SK-N-SH treated with all-trans-retinoic acid at 6 μM for 48 hours (cell line): ENCODE results near the gene PARP6.
A peak's percentile ranks its signal among the peaks of the same experiment; 100 is the strongest.

Experiments
- ATAC-seq: fragments of 200-7000 bp; cut with Tn5 transposase; 3 replicates; pipeline ENCODE4 v1.9.1; 2020; ENCODE audit warnings: mild to moderate bottlenecking, moderate library complexity
- CREB5 ChIP-seq: fragments of 250-450 bp; sonication (Bioruptor Pico); IDR thresholded peaks from 2 replicates; pipeline ENCODE4 v1.5.1; 2020; ENCODE audit warnings: low read depth, mild to moderate bottlenecking, moderate library complexity
- CSDC2 ChIP-seq: fragments of 250-450 bp; sonication (Bioruptor Pico); IDR thresholded peaks from 2 replicates; pipeline ENCODE4 v1.5.0; 2020; ENCODE audit warnings: mild to moderate bottlenecking, moderate library complexity
- CSRNP3 ChIP-seq: fragments of 250-450 bp; sonication (Bioruptor Pico); IDR thresholded peaks from 2 replicates; pipeline ENCODE4 v1.5.1; 2021; ENCODE audit warnings: mild to moderate bottlenecking, moderate library complexity
- ESRRG ChIP-seq: fragments of 250-450 bp; sonication (Bioruptor Pico); IDR thresholded peaks from 2 replicates; pipeline ENCODE4 v1.6.1; 2021; ENCODE audit warnings: mild to moderate bottlenecking
- GLIS3 ChIP-seq: fragments of 250-450 bp; sonication (Bioruptor Pico); IDR thresholded peaks from 2 replicates; pipeline ENCODE4 v1.5.0; 2020; ENCODE audit warnings: mild to moderate bottlenecking, moderate library complexity
- ISL1 ChIP-seq: fragments of 250-450 bp; sonication (Bioruptor Pico); IDR thresholded peaks from 2 replicates; pipeline ENCODE4 v2.1.2; 2022; ENCODE audit warnings: mild to moderate bottlenecking, moderate library complexity
- OSR1 ChIP-seq: fragments of 250-450 bp; sonication (Bioruptor Pico); IDR thresholded peaks from 2 replicates; pipeline ENCODE4 v1.8.0; 2022; ENCODE audit warnings: moderate library complexity, mild to moderate bottlenecking, inconsistent platforms
- PATZ1 ChIP-seq: fragments of 250-450 bp; sonication (Bioruptor Pico); IDR thresholded peaks from 2 replicates; pipeline ENCODE4 v1.8.0; 2020; ENCODE audit warnings: mild to moderate bottlenecking, moderate library complexity, borderline replicate concordance
- POU6F1 ChIP-seq: fragments of 250-450 bp; sonication (Bioruptor Pico); IDR thresholded peaks from 2 replicates; pipeline ENCODE4 v1.8.0; 2021; ENCODE audit warnings: low read depth, mild to moderate bottlenecking, moderate library complexity, borderline replicate concordance
- PPARA ChIP-seq: fragments of 250-450 bp; sonication (Bioruptor Pico); IDR thresholded peaks from 2 replicates; pipeline ENCODE4 v1.5.0; 2020; ENCODE audit warnings: mild to moderate bottlenecking, borderline replicate concordance
- RARB ChIP-seq: fragments of 250-450 bp; sonication (Bioruptor Pico); IDR thresholded peaks from 2 replicates; pipeline ENCODE4 v1.8.0; 2021; ENCODE audit warnings: mild to moderate bottlenecking, moderate library complexity
- SNAI2 ChIP-seq: fragments of 250-450 bp; sonication (Bioruptor Pico); IDR thresholded peaks from 2 replicates; pipeline ENCODE4 v1.5.0; 2020; ENCODE audit warnings: mild to moderate bottlenecking, moderate library complexity
- TCF4 ChIP-seq: fragments of 250-450 bp; sonication (Bioruptor Pico); IDR thresholded peaks from 2 replicates; pipeline ENCODE4 v1.8.0; 2021; ENCODE audit warnings: mild to moderate bottlenecking, moderate library complexity, borderline replicate concordance
- ZC3H10 ChIP-seq: fragments of 250-450 bp; sonication (Bioruptor Pico); IDR thresholded peaks from 2 replicates; pipeline ENCODE4 v1.5.1; 2021; ENCODE audit warnings: mild to moderate bottlenecking, moderate library complexity
- ZFP30 ChIP-seq: fragments of 450-650 bp; formaldehyde crosslinking; IDR thresholded peaks from 2 replicates; pipeline ENCODE4 v1.5.0; 2022; ENCODE audit warnings: mild to moderate bottlenecking, moderate library complexity
- ZNF565 ChIP-seq: fragments of 450-650 bp; formaldehyde crosslinking; conservative IDR thresholded peaks from 2 replicates; pipeline ENCODE4 v1.5.0; 2020; ENCODE audit warnings: low read depth, mild to moderate bottlenecking, moderate library complexity
- ZNF70 ChIP-seq: fragments of 450-650 bp; formaldehyde crosslinking; IDR thresholded peaks from 2 replicates; pipeline ENCODE4 v1.5.0; 2020; ENCODE audit warnings: mild to moderate bottlenecking, moderate library complexity

The PARP6 gene

GRCh38 chr15:72271895-72272212 lies 500 bp downstream of the PARP6 start:
- no peak for TF ChIP-seq CREB5 (CRISPR knock-in tag)
- TF ChIP-seq ZFP30 (CRISPR knock-in tag) = no peak
- TF ChIP-seq, all 23 proteins: peak for 0
- peak; percentile 13 for ATAC-seq

- ATAC-seq = no peak
- TF ChIP-seq ZNF565 (no peak), POU6F1 (CRISPR knock-in tag) (no peak), TCF4 (CRISPR knock-in tag) (no peak)
- TF ChIP-seq, all 23 proteins: peak for 0
Measured at GRCh38 chr15:72271221-72271620, 1.1 kb downstream of the PARP6 start.

- no peak for ATAC-seq
- no peak for TF ChIP-seq PATZ1 (CRISPR knock-in tag)
- TF ChIP-seq ESRRG = no peak
- no peak for TF ChIP-seq ZNF70 (CRISPR knock-in tag)
Measured at GRCh38 chr15:72269739-72270138, 2.6 kb downstream of the PARP6 start.

- TF ChIP-seq ZNF565 (no peak), PPARA (CRISPR knock-in tag) (no peak)
- no peak for ATAC-seq
Measured at GRCh38 chr15:72265031-72265430, 7.3 kb downstream of the PARP6 start.

GRCh38 chr15:72252663-72253299 lies 19.6 kb downstream of the PARP6 start:
- ATAC-seq = no peak
- TF ChIP-seq POU6F1 (CRISPR knock-in tag) (no peak), ZFP30 (CRISPR knock-in tag) (no peak), SNAI2 (no peak), CSRNP3 (CRISPR knock-in tag) (no peak), CSDC2 (CRISPR knock-in tag) (no peak), ZNF70 (CRISPR knock-in tag) (no peak), ESRRG (no peak)

GRCh38 chr15:72249142-72249810 lies 23.1 kb downstream of the PARP6 start:
- ATAC-seq = peak; percentile 63
- TF ChIP-seq CSDC2 (CRISPR knock-in tag) = no peak
- no peak for TF ChIP-seq ZFP30 (CRISPR knock-in tag)
- TF ChIP-seq PPARA (CRISPR knock-in tag) = no peak
- TF ChIP-seq ZC3H10 = no peak
- no peak for TF ChIP-seq RARB (CRISPR knock-in tag)
- TF ChIP-seq OSR1 (CRISPR knock-in tag) = no peak
- TF ChIP-seq TCF4 (CRISPR knock-in tag) = no peak
- TF ChIP-seq CREB5 (CRISPR knock-in tag) = no peak
- TF ChIP-seq ESRRG = no peak
- TF ChIP-seq POU6F1 (CRISPR knock-in tag) = no peak
- no peak for TF ChIP-seq ISL1 (CRISPR knock-in tag)
- no peak for TF ChIP-seq GLIS3 (CRISPR knock-in tag)
